Activated CD8-positive, alpha-beta memory T cell treated with anti-CD3 and anti-CD28 coated beads, Interleukin-2, amount 50 U/mL, for 1 hour (primary cell): ENCODE results near the gene METTL16.
"Not testable (repeated sequence)": the region's sequence is repeated elsewhere in the genome, so short reads cannot be mapped to it uniquely, and the experiment has no call there.

ENCODE experiments used
- DNase-seq: peaks from one replicate; pipeline ENCODE4 v3.0.0-alpha.2; 2020; ENCODE audit errors: extremely low read depth

The METTL16 gene

GRCh38 chr17:2503627-2504026 is 8.1 kb downstream of the METTL16 start:
- no peak for DNase-seq

GRCh38 chr17:2502871-2503580 is 8.7 kb downstream of the METTL16 start:
- no peak for DNase-seq

GRCh38 chr17:2500446-2500845 is 11.2 kb downstream of the METTL16 start:
- no peak for DNase-seq

GRCh38 chr17:2489286-2489685 is 22.4 kb downstream of the METTL16 start:
- not testable (repeated sequence) for DNase-seq

- DNase-seq = no peak
These were observed 24.4 kb downstream of the METTL16 start for GRCh38 chr17:2487306-2487705.

- not testable (repeated sequence) for DNase-seq
These were observed 25.0 kb downstream of the METTL16 start for GRCh38 chr17:2486709-2487108.

- no peak for DNase-seq
These were observed 25.7 kb downstream of the METTL16 start for GRCh38 chr17:2485970-2486369.

GRCh38 chr17:2485543-2485942 is 26.1 kb downstream of the METTL16 start:
- DNase-seq = no peak

GRCh38 chr17:2484876-2485275 is 26.8 kb downstream of the METTL16 start:
- no peak for DNase-seq

- DNase-seq = no peak
These were observed 28.6 kb downstream of the METTL16 start for GRCh38 chr17:2483084-2483483.

GRCh38 chr17:2482218-2482617 is 29.5 kb downstream of the METTL16 start:
- DNase-seq = no peak

GRCh38 chr17:2481760-2482159 is 29.9 kb downstream of the METTL16 start:
- DNase-seq = no peak

- DNase-seq = no peak
These were observed 33.2 kb downstream of the METTL16 start for GRCh38 chr17:2478458-2478857.

GRCh38 chr17:2475056-2475455 is 36.6 kb downstream of the METTL16 start:
- DNase-seq = no peak

- DNase-seq = no peak
These were observed 37.3 kb downstream of the METTL16 start for GRCh38 chr17:2474371-2474770.

- no peak for DNase-seq
These were observed 43.4 kb downstream of the METTL16 start for GRCh38 chr17:2468270-2468669.

GRCh38 chr17:2466931-2467330 is 44.8 kb downstream of the METTL16 start:
- DNase-seq = no peak

GRCh38 chr17:2462481-2462880 is 49.2 kb downstream of the METTL16 start:
- DNase-seq = no peak

- DNase-seq = no peak
These were observed 51.8 kb downstream of the METTL16 start for GRCh38 chr17:2459917-2460271.

GRCh38 chr17:2457913-2458312 is 53.8 kb downstream of the METTL16 start:
- DNase-seq = no peak

GRCh38 chr17:2456475-2456874 is 55.2 kb downstream of the METTL16 start:
- no peak for DNase-seq

GRCh38 chr17:2455956-2456355 is 55.7 kb downstream of the METTL16 start:
- DNase-seq = no peak

GRCh38 chr17:2453866-2454265 is 57.8 kb downstream of the METTL16 start:
- DNase-seq = no peak

- DNase-seq = no peak
These were observed 58.4 kb downstream of the METTL16 start for GRCh38 chr17:2453325-2453724.
